GM19324 (cell line): Measurements from ENCODE around the gene HYDIN.

Source experiments
- ATAC-seq: cut with Tn5 transposase; IDR thresholded peaks from one replicate; pipeline ENCODE4 v1.9.1; 2021; ENCODE audit warnings: mild to moderate bottlenecking, moderate library complexity; ENCODE audit not compliant: unreplicated experiment, low FRiP score

HYDIN gene

DNA sequence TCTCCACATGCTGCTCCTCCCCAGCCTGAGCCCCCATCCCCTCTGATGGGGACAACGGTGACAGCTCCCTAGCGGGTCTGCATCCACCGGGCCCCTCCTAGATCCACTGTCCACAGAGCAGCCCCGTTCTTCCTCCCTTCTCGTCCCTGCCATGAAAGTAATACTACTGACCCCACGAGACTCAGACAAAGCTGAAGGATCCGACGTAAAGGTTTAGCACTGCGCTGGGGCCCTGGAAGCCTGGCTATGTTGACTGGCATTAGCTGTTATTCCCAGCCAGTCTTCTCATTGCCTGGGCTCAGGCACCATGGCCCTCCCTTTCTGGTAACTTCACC is 460.3 kb downstream of the HYDIN start:
- no peak for ATAC-seq

DNA sequence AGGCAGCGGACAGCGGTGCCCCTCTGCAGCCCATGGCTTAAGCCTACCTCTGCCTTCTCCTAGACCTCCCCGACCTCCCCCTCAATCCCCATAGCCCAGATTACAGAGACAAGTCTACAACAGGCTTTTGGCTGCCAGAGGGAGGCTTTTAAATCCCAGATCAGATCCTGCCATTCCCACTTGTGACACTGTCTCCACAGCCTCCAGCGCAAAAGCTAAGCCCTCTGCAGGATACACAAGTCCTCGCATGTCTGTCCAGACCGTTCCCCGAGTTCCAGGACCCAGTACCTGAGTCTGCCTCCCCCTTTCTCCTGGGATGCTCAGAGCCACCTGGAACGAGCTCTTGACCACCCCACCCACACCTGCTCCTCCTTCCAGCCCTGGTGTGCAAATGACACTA is 460.8 kb downstream of the HYDIN start:
- ATAC-seq, result no peak

GRCh38 chr16:70769131-70769530 is 461.4 kb downstream of the HYDIN start:
- no peak for ATAC-seq

- ATAC-seq, result no peak
These were observed 462.3 kb downstream of the HYDIN start for GRCh38 chr16:70768203-70768580.

GRCh38 chr16:70767377-70768202 is 462.9 kb downstream of the HYDIN start:
- no peak for ATAC-seq

- ATAC-seq, result no peak
These were observed 463.9 kb downstream of the HYDIN start for GRCh38 chr16:70766658-70767057.

- no peak for ATAC-seq
These were observed 464.3 kb downstream of the HYDIN start for GRCh38 chr16:70766176-70766575.

- no peak for ATAC-seq
These were observed 465.0 kb downstream of the HYDIN start for GRCh38 chr16:70765491-70765890.

- no peak for ATAC-seq
These were observed 465.9 kb downstream of the HYDIN start for GRCh38 chr16:70764632-70765031.

DNA sequence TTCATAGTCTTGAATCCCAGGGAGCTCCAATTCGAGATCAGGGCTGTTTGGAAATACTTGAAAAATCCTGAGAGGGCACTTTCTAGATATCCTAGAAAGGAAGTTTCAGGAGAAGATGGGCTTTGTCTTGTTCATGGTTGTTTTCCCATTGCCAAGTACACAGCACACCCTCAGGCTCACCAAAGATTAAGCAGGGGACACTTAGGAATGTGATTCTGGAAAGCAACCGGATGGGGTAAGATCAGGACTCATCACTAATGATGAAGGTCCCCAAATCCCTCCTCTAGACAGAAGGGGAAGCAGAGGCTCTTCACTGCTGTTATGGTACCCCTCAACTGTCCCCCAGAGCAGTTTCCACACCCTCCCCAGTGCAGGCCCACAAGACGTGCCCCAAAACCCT is 470.3 kb downstream of the HYDIN start:
- no peak for ATAC-seq

GRCh38 chr16:70759666-70760065 is 470.9 kb downstream of the HYDIN start:
- no peak for ATAC-seq

DNA sequence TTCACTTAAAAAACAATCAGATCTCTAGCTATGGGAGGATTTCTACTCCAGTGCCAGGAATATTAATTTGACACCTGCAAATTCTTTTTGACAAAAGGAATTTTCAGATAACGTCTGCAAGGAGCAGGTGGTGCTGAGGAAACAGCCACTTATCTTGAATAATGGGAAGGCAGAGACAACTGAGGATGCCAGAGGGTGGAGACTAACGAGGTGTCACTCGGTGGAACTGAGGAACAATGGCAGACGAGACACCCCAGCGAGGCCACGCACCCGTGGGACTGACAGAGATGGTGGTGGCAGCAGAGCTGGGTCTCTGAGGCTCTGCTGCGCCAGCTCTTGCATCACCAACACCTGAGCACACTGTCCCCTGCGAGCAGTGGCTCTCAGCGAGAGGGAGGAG is 471.7 kb downstream of the HYDIN start:
- no peak for ATAC-seq
